HG03558 (cell line): Measurements from ENCODE around the gene HOXC11.

Experiments used
- ATAC-seq: cut with Tn5 transposase; IDR thresholded peaks from one replicate; pipeline ENCODE4 v1.9.1; 2021; ENCODE audit warnings: moderate number of reproducible peaks; ENCODE audit not compliant: unreplicated experiment; ENCODE audit errors: extremely low read depth

HOXC11 gene

DNA sequence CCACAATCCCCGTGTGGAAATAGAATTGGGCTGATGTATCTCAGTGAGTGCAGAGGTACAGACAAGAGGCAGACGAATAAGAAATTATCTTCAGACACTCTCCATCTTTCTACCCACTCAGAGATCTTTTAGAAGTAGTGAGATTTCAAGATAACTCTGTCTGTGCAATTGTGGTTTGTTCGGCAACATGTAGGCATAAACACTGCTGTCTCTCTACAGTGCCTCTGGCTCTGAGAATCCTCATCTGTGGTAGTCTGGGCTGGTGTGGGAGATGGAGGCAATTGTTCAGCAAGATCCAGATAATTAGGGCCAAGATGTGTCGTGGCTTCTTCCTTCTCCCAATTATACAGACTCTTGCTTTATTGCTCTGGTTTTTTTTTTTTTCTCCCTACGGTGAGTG lies 31.2 kb upstream of the HOXC11 start:
- no peak for ATAC-seq

GRCh38 chr12:53942467-53942997 lies 30.4 kb upstream of the HOXC11 start:
- no peak for ATAC-seq

DNA sequence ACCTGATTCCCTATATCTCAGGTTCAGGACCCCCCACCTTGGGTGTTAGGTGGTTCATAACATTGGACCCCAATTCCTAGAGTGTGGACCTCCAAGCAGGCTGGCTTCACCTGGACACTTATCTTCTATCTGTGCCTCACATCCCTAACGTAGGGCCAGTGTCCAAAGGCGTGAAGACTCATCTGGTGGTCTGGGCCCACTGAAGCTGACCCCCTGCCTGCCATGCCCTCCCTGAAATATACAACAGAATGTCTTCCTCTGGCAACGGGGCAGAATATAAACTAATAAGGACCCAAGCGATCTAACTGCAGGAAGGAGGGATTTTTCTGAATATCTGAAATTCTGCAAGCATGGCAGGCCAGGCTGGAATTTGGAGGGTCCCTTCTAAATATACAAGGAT lies 28.7 kb upstream of the HOXC11 start:
- no peak for ATAC-seq

GRCh38 chr12:53944907-53945847 lies 27.7 kb upstream of the HOXC11 start:
- ATAC-seq: no peak

GRCh38 chr12:53947743-53948142 lies 25.2 kb upstream of the HOXC11 start:
- ATAC-seq: no peak

- no peak for ATAC-seq
These were observed 24.0 kb upstream of the HOXC11 start for GRCh38 chr12:53948650-53949593.

DNA sequence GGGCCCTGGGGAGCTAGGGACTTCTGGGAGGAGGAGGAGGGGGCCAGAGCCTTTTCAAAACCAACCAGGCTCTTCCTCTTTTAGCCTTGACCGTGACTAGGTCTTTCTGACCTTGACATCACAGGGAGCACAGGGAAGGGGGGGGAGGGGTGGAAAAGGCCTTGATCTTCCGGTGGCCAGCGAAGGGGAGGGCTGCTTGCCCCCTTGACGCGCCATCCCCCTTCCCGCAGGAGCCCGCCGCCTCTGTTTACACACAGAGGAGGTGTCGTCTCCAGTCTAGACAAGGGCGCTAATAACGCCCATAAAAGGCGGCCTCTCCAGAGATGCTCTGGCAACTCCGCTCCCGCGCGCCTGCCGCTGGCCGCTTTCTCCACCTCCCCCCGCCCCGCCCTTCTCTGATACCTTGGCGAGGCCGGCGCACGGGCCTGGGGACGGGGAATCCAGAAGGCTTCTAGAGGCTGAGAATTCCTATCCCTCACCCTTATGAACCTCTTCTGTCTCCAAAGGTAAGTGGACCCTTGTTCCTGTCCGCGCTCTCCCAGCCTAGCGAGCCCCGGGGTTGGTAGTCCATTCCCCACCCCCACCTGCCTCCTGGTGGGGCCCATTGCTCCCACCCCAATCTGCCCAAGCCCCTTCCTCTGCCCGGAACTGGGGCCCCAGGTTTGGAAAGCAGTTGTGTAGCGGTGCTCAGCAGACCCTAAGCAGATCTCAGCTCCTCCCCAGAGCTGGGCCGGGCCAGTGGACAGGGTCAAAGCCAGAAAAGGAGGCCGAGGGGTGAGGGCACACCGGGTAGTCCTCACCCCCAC lies 23.1 kb upstream of the HOXC11 start:
- ATAC-seq: no peak

DNA sequence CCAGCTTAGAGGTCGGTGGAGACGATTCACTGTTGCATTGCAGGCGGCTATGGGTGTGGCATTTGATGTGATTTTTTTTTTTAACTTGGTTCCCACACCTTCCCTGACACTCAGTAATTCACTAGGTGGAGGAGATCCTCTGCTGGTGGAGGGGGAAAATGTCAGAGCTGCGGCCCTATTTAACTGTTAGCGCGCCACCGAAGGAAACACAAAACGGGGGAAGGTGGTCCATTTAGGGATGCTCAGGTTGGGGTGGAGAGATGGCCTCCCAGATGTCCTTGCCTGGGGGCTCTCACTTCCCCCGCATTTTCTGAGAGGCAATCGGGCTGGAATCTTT lies 22.5 kb upstream of the HOXC11 start:
- ATAC-seq: no peak

DNA sequence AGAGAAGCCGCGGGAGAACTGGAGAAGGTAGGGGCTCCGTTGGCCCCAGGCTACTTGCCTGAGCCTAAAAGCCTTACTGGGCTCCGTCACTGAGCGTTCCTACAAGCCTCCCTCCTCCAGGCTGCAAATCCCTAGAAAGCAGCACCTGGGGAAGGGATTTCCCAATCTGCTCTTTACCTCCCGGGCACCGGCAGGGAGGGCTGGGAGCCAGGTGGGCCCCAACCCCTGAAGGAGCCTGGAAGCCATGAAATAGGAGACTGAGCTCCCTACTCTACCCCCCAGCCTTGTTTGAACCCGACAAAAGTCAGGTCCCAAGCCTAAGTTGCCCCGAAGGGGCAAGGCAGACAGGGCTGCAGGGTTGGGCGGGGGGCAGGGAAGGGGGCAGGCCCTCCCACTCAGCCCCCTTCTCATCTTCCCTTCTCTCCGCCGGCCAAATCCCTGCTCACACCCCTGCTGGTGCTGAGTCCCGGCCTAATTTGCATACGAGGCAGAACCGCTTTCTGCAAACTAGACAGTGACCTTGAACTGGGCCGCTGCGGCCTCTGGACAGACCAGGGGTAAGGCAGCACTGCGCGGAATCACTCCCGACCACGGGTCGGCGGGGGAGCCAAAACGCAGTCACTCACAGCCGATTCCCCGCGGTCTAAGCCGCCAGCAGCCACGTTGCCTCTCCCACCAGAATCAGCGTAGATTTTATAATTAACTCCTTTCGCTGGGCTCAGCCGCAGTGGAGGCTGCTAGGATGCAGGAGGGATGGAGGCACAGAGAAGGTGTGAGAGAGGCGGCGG lies 21.9 kb upstream of the HOXC11 start:
- no peak for ATAC-seq

DNA sequence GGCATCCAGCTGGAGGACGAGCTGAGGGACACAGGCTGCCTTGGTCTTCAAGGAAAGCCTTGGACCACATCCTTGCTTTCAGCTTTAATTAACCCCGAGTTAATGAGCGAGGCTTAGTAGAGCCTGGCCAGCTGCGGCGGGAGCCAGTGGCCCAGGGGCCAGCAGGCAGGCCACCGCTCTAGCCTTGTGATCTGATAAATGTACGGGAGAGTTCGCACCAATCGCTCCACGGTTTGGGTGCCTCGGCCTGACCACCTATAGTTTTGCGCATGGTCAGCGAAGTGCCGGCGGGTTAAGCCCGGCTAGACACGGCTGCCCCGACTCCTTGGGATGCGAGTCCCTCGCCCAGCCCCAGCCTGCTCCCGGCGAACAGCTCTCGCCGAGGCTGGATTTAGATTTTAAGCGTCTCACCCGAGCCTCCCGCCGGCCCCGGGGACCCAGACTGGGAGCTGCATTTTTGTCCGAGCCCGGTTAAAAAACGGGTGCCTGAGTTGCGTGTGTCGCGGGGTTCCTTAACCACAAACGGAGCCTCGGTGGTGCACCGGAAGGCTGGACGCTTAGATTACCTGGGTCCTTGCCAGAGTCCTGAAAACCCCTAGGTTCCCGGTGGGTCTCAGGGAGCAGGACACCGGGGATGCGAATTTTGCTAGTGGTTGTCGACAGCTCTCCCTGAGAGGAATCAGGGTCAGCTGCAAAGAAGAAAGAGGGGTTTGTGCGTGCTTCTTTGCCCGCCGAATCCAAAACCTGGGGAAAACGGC lies 21.2 kb upstream of the HOXC11 start:
- no peak for ATAC-seq

DNA sequence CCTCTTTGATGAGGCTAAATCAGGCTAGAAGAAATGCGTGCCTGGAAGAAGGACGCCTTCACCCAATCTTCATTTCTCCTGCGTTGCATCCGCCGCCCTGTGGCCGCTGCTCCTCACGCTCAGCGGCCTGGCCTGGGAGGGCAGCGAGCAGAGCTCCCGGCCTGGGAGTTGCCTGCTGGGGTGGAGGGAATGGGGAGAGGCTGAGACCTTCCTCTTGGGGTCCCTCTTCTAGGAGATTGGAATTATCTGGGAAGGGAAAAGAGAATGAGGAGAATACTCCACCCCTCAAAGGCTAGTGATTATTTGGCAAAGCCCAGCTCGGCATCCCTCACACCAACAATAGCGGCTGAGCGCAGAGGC lies 20.6 kb upstream of the HOXC11 start:
- no peak for ATAC-seq

DNA sequence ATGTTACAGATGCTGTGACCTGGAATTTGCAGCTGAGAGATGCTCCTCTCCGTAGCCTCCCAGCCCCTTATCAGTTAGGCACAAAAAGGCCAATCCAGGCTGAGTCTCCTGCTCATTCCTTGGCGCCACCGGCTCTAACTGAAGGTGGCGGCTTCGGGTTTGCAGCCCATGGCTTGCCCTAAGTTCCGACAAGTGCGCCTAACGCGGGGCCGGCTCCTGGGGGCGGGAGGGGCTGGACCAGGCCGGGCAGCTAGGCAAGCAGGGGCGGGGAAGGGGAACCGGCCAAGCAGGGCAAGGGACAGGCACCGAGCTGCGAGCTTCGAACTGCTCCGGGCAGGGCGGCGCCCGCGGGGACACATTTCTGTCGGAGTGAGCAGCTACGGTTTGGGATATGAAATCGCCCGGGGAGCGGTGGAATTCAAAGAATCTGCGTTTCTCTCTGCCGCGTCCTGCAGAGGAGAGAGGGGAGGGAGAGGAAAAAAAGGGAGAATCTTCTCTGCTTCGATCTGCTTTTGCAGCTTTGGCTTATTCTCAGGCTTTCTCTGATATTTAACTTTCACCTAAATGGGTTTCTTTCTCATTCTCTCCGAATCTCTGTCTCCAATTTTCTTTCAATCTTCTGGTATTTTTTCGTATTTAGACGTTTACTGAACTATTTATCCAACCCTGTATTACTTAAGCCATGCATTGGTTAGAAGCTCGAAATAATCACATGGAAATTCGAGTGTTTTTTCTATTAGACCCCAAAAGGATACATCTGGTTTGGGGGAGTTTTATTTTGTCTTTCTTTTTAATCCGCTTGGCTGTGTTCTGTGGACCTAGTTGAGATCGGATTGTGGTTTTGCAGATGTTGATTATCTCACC lies 19.8 kb upstream of the HOXC11 start:
- ATAC-seq: no peak

GRCh38 chr12:53953831-53954693 lies 18.9 kb upstream of the HOXC11 start:
- ATAC-seq: no peak

- no peak for ATAC-seq
These were observed 18.3 kb upstream of the HOXC11 start, which contains the start of gene HOXC12 for GRCh38 chr12:53954694-53955035. HOXC12 (plus strand) TSS chr12:53954903; CDS start chr12:53954930, 27 bp downstream.

- ATAC-seq: no peak
These were observed 17.7 kb upstream of the HOXC11 start for GRCh38 chr12:53955036-53955775.

- ATAC-seq: no peak
These were observed 17.1 kb upstream of the HOXC11 start for GRCh38 chr12:53955776-53956250.
